ENCODE results near the gene ZFAND6.
"Not testable (repeated sequence)": the region's sequence is repeated elsewhere in the genome, so short reads cannot be mapped to it uniquely, and the experiment has no call there.

ZFAND6 gene

GRCh38 chr15:80042568-80042967, 16.9 kb upstream of the ZFAND6 start:
- no peak for ATAC-seq
- no peak for TF ChIP-seq CREB5 (CRISPR knock-in tag; IDR thresholded peaks at IDR 0.05; ENCODE audit: low read depth)

DNA sequence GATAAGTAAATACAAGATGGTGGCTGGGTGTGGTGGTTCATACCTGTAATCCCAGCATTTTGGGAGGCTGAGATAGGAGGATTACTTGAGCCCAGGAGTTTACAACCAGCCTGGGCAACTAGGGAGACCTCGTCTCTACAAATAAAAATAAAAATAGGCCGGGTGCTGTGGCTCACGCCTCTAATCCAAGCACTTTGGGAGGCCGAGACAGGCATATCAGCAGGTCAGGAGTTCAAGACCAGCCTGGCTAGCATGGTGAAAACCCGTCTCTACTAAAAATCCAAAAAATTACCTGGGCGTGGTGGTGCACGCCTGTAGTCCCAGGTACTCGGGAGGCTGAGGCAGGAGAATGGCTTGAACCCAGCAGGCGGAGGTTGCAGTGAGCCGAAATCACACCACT, 14.3 kb upstream of the ZFAND6 start:
- ATAC-seq, result not testable (repeated sequence)

- no peak for TF ChIP-seq SNAI2 (CRISPR knock-in tag; IDR thresholded peaks at IDR 0.05)
- TF ChIP-seq ZNF70 (CRISPR knock-in tag; IDR thresholded peaks at IDR 0.05), result no peak
- TF ChIP-seq BACH2 (CRISPR knock-in tag; IDR thresholded peaks at IDR 0.05; ENCODE audit: borderline replicate concordance), result no peak
- no peak for TF ChIP-seq CSRNP3 (CRISPR knock-in tag; IDR thresholded peaks at IDR 0.05)
- TF ChIP-seq, protein P1, sequence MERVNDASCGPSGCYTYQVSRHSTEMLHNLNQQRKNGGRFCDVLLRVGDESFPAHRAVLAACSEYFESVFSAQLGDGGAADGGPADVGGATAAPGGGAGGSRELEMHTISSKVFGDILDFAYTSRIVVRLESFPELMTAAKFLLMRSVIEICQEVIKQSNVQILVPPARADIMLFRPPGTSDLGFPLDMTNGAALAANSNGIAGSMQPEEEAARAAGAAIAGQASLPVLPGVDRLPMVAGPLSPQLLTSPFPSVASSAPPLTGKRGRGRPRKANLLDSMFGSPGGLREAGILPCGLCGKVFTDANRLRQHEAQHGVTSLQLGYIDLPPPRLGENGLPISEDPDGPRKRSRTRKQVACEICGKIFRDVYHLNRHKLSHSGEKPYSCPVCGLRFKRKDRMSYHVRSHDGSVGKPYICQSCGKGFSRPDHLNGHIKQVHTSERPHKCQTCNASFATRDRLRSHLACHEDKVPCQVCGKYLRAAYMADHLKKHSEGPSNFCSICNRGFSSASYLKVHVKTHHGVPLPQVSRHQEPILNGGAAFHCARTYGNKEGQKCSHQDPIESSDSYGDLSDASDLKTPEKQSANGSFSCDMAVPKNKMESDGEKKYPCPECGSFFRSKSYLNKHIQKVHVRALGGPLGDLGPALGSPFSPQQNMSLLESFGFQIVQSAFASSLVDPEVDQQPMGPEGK (CRISPR knock-in tag; IDR thresholded peaks at IDR 0.05; ENCODE audit: borderline replicate concordance), result no peak
- no peak for TF ChIP-seq ISL1 (CRISPR knock-in tag; IDR thresholded peaks at IDR 0.05)
- no peak for ATAC-seq
These were observed 10.4 kb upstream of the ZFAND6 start for GRCh38 chr15:80049046-80049445.

DNA sequence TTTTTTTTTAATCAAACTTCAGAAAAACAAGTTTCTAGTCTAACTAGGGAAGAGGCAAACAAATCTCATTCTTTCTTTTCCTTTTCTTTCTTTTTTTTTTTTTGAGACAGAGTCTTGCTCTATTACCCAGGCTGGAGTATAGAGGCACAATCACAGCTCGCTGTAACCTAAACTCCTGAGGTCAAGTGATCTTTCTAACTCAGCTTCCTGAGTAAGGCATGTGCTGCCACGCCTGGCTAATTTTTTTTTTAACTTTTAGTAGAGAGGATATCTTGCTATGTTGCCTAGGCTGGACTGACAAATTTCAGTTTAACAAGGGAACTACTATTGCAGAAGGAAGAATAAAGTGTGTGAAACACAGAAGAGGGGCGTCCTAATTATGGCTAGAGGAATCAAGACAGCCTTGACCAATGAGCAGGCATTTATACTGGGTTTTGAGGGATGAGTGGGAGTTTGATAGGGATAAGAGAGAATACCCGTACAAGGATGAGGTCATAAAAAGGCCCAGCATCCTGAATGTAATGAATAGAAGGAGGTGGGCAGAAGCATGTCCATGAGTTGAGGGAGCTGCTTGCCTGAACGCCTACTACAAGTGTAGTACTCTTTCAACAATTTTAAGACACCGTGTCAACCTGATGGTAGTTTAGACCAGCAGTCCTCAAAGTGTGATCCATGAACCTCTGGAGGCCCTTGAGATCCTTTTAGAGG, 6.7 kb upstream of the ZFAND6 start:
- no peak for ATAC-seq
- no peak for TF ChIP-seq ISL1 (CRISPR knock-in tag; IDR thresholded peaks at IDR 0.05)
- TF ChIP-seq RARB (CRISPR knock-in tag; IDR thresholded peaks at IDR 0.05), result no peak
- TF ChIP-seq SNAI2 (CRISPR knock-in tag; IDR thresholded peaks at IDR 0.05), result no peak
- no peak for TF ChIP-seq CSDC2 (CRISPR knock-in tag; IDR thresholded peaks at IDR 0.05)

DNA sequence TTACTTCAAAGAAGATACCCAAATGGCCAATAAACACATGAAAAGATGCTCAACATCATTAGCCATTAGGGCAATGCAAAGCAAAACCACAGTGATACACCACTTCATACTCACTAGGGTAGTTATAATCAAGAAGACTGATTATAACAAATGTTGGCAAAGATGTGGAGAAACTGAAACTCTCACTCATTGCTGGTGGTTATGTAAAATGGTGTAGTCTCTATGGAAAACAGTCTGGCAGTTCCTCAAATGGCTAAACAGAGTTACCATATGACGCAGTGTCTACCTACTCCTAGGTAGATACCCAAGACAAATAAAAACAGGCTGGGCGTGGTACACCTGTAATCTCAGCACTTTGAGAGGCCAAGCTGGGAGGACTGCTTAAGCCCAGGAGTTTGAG, 3.5 kb upstream of the ZFAND6 start:
- no peak for ATAC-seq
- TF ChIP-seq TSHZ2 (CRISPR knock-in tag; IDR thresholded peaks at IDR 0.05) (no peak), ESRRG (CRISPR knock-in tag; IDR thresholded peaks at IDR 0.05) (no peak), ZNF70 (CRISPR knock-in tag; IDR thresholded peaks at IDR 0.05) (no peak), PPARA (CRISPR knock-in tag; IDR thresholded peaks at IDR 0.05; ENCODE audit: borderline replicate concordance) (no peak), RARB (CRISPR knock-in tag; IDR thresholded peaks at IDR 0.05) (no peak), CSDC2 (CRISPR knock-in tag; IDR thresholded peaks at IDR 0.05) (no peak), ISL1 (CRISPR knock-in tag; IDR thresholded peaks at IDR 0.05) (no peak)

- no peak for ATAC-seq
- TF ChIP-seq TOX (CRISPR knock-in tag; IDR thresholded peaks at IDR 0.05; ENCODE audit: borderline replicate concordance) (no peak), GLIS3 (CRISPR knock-in tag; IDR thresholded peaks at IDR 0.05) (no peak), ZNF70 (CRISPR knock-in tag; IDR thresholded peaks at IDR 0.05) (no peak), ZNF8 (CRISPR knock-in tag; IDR thresholded peaks at IDR 0.05) (no peak), ZFP30 (CRISPR knock-in tag; IDR thresholded peaks at IDR 0.05) (no peak), BACH2 (CRISPR knock-in tag; IDR thresholded peaks at IDR 0.05; ENCODE audit: borderline replicate concordance) (no peak), SNAI2 (CRISPR knock-in tag; IDR thresholded peaks at IDR 0.05) (no peak), TSHZ2 (CRISPR knock-in tag; IDR thresholded peaks at IDR 0.05) (no peak), PPARA (CRISPR knock-in tag; IDR thresholded peaks at IDR 0.05; ENCODE audit: borderline replicate concordance) (no peak)
- TF ChIP-seq, protein P2, sequence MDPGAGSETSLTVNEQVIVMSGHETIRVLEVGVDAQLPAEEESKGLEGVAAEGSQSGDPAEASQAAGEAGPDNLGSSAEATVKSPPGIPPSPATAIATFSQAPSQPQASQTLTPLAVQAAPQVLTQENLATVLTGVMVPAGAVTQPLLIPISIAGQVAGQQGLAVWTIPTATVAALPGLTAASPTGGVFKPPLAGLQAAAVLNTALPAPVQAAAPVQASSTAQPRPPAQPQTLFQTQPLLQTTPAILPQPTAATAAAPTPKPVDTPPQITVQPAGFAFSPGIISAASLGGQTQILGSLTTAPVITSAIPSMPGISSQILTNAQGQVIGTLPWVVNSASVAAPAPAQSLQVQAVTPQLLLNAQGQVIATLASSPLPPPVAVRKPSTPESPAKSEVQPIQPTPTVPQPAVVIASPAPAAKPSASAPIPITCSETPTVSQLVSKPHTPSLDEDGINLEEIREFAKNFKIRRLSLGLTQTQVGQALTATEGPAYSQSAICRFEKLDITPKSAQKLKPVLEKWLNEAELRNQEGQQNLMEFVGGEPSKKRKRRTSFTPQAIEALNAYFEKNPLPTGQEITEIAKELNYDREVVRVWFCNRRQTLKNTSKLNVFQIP (CRISPR knock-in tag; IDR thresholded peaks at IDR 0.05; ENCODE audit: borderline replicate concordance, low read depth), result no peak
- TF ChIP-seq, protein P1 (CRISPR knock-in tag; IDR thresholded peaks at IDR 0.05; ENCODE audit: borderline replicate concordance), result no peak
These were observed 1.4 kb upstream of the ZFAND6 start for GRCh38 chr15:80058044-80058443.

All from SK-N-SH treated with all-trans-retinoic acid at 6 μM for 48 hours (cell line).